ENCODE data around the gene ALG1L2. TPM values are rescaled to one million over a fixed set of nuclear protein-coding genes. Genes with fewer than 3 reads are reported as not detected.
"Not testable (repeated sequence)": the region's sequence is repeated elsewhere in the genome, so short reads cannot be mapped to it uniquely, and the experiment has no call there.

The ALG1L2 gene
- total RNA-seq, 3 donors from 2014 or later, result 1.1 to 2.5 (median 2.5) TPM

DNA sequence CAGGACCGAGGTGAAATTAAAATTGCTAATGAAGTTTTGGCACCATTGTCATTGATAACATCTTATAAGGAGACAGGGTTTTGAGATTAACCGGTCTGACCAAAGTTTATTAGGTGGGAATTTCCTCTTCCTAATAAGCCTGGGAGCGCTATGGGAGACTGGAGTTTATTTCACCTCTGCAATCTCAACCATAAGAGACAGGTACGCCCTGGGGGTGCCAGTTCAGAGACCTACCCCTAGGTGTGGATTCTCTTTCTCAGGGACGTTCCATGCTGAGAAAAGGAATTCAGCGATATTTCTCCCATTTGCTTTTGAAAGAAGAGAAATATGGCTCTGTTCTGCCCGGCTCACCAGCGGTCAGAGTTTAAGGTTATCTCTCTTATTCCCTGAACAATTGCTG lies 57.4 kb downstream of the ALG1L2 start:
- H3K36me3 ChIP-seq (ENCODE audit: low read depth); ATAC-seq; H3K4me1 ChIP-seq (ENCODE audit: low read depth); H3K9me3 ChIP-seq; DNase-seq; H3K4me3 ChIP-seq; intact Hi-C loops (cut with DNase I, micrococcal nuclease): not testable (repeated sequence)

DNA sequence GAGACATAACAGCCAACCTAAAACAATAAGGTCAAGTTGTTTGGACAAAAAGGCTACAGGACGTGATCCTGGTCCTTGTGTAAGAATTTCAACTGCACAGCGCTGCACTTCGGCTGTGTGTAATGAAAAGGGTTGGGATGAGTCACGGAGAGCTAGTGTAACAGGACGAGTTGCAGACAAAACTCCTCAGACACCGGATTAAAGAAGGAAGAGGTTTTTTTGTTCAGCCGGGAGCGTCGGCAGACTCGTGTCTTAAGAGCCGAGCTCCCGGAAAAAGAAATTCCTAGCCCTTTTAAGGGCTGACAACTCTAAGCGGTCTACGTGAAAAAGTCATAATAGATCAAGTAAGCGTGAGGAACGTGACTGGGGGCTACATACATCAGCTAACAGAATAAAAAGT lies 59.1 kb downstream of the ALG1L2 start:
- DNase-seq; H3K9me3 ChIP-seq; ATAC-seq; intact Hi-C loops (cut with DNase I, micrococcal nuclease); H3K4me3 ChIP-seq; H3K4me1 ChIP-seq (ENCODE audit: low read depth); H3K36me3 ChIP-seq (ENCODE audit: low read depth): not testable (repeated sequence)

- H3K4me3 ChIP-seq; DNase-seq; H3K9me3 ChIP-seq; H3K4me1 ChIP-seq (ENCODE audit: low read depth); H3K36me3 ChIP-seq (ENCODE audit: low read depth); ATAC-seq; intact Hi-C loops (cut with DNase I, micrococcal nuclease): not testable (repeated sequence)
Measured at GRCh38 chr3:130143648-130144327, 62.2 kb downstream of the ALG1L2 start.

- intact Hi-C loops (cut with DNase I, micrococcal nuclease); ATAC-seq; H3K4me1 ChIP-seq (ENCODE audit: low read depth); DNase-seq; H3K4me3 ChIP-seq; H3K36me3 ChIP-seq (ENCODE audit: low read depth); H3K9me3 ChIP-seq: not testable (repeated sequence)
Measured at GRCh38 chr3:130144328-130144650, 62.7 kb downstream of the ALG1L2 start.

GRCh38 chr3:130145456-130145855 lies 63.8 kb downstream of the ALG1L2 start:
- H3K4me1 ChIP-seq (ENCODE audit: low read depth); ATAC-seq; H3K4me3 ChIP-seq; intact Hi-C loops (cut with DNase I, micrococcal nuclease); H3K36me3 ChIP-seq (ENCODE audit: low read depth); H3K9me3 ChIP-seq; DNase-seq: not testable (repeated sequence)

GRCh38 chr3:130146465-130146864 lies 64.8 kb downstream of the ALG1L2 start:
- H3K4me3 ChIP-seq; ATAC-seq; H3K4me1 ChIP-seq (ENCODE audit: low read depth); H3K36me3 ChIP-seq (ENCODE audit: low read depth); DNase-seq; intact Hi-C loops (cut with DNase I, micrococcal nuclease); H3K9me3 ChIP-seq: not testable (repeated sequence)

Other genes starting within 250 kb of the ALG1L2 start
- 10 to 100 TPM; 28.6 to 58.7 (median 28.9) TPM for gene TMCC1, start 188.1 kb upstream of the ALG1L2 start, total RNA-seq
- not detected for gene TRH, start 107.1 kb upstream of the ALG1L2 start, total RNA-seq